Measurements from ENCODE around the gene PROCA1.

GRCh38 chr17:28700830-28701492 is 10.7 kb downstream of the PROCA1 start:
- TF ChIP-seq CTCF (conservative IDR thresholded peaks at IDR 0.05; ENCODE audit: low read length) (no peak), EZH2phosphoT487 (IDR thresholded peaks at IDR 0.05; ENCODE audit: borderline replicate concordance) (no peak)

All from Loucy (cell line).